GM21526 (cell line): ENCODE data around the gene SPRR2D.
"Not testable (repeated sequence)": the region's sequence is repeated elsewhere in the genome, so short reads cannot be mapped to it uniquely, and the experiment has no call there.

ENCODE experiments used
- ATAC-seq: cut with Tn5 transposase; IDR thresholded peaks from one replicate; pipeline ENCODE4 v1.9.1; 2021; ENCODE audit warnings: moderate library complexity; ENCODE audit not compliant: unreplicated experiment, low FRiP score

Gene SPRR2D

GRCh38 chr1:153021829-153022228, 19.1 kb downstream of the SPRR2D start:
- ATAC-seq: not testable (repeated sequence)

GRCh38 chr1:153011235-153011758, 29.6 kb downstream of the SPRR2D start:
- not testable (repeated sequence) for ATAC-seq

- ATAC-seq: no peak
These were observed 39.5 kb downstream of the SPRR2D start, which contains the start of gene SPRR3 for GRCh38 chr1:153001382-153001781. Gene SPRR3, plus strand, starts transcription at chr1:153001749. Its CDS starts 1,272 bp downstream, at chr1:153003021.

GRCh38 chr1:153000294-153000693, 40.6 kb downstream of the SPRR2D start:
- no peak for ATAC-seq

- no peak for ATAC-seq
These were observed 41.1 kb downstream of the SPRR2D start for GRCh38 chr1:152999818-153000217.

- ATAC-seq: no peak
These were observed 42.4 kb downstream of the SPRR2D start for GRCh38 chr1:152998476-152998875.

- no peak for ATAC-seq
These were observed 43.0 kb downstream of the SPRR2D start for GRCh38 chr1:152997901-152998300.

GRCh38 chr1:152996633-152997400, 44.1 kb downstream of the SPRR2D start:
- no peak for ATAC-seq

GRCh38 chr1:152995842-152996241, 45.1 kb downstream of the SPRR2D start:
- ATAC-seq: no peak

GRCh38 chr1:152993186-152993585, 47.7 kb downstream of the SPRR2D start:
- no peak for ATAC-seq
